ENCODE measurements around the gene WDR93.

- TF ChIP-seq FOXK1 (CRISPR knock-in tag; IDR thresholded peaks at IDR 0.05) (no peak), CTCF (IDR thresholded peaks at IDR 0.05) (no peak), FOXP4 (CRISPR knock-in tag; IDR thresholded peaks at IDR 0.05) (peak; percentile 36; the same call in 1 of the 2 replicates), SMAD4 (CRISPR knock-in tag; IDR thresholded peaks at IDR 0.05) (no peak), NR2C2 (CRISPR knock-in tag; IDR thresholded peaks at IDR 0.05) (no peak), CREB1 (CRISPR knock-in tag; IDR thresholded peaks at IDR 0.05) (no peak), NFYB (CRISPR knock-in tag; conservative IDR thresholded peaks at IDR 0.05; ENCODE audit: low read depth) (no peak), SP1 (CRISPR knock-in tag; conservative IDR thresholded peaks at IDR 0.05) (peak; percentile 36; the same call in 1 of the 2 replicates), ATF1 (CRISPR knock-in tag; IDR thresholded peaks at IDR 0.05) (no peak), USF2 (CRISPR knock-in tag; IDR thresholded peaks at IDR 0.05) (peak; percentile 31; the same call in 1 of the 2 replicates)
- TF ChIP-seq, protein P1, sequence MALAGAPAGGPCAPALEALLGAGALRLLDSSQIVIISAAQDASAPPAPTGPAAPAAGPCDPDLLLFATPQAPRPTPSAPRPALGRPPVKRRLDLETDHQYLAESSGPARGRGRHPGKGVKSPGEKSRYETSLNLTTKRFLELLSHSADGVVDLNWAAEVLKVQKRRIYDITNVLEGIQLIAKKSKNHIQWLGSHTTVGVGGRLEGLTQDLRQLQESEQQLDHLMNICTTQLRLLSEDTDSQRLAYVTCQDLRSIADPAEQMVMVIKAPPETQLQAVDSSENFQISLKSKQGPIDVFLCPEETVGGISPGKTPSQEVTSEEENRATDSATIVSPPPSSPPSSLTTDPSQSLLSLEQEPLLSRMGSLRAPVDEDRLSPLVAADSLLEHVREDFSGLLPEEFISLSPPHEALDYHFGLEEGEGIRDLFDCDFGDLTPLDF (CRISPR knock-in tag; IDR thresholded peaks at IDR 0.05), result no peak
- TF ChIP-seq, protein P2, sequence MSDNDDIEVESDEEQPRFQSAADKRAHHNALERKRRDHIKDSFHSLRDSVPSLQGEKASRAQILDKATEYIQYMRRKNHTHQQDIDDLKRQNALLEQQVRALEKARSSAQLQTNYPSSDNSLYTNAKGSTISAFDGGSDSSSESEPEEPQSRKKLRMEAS (CRISPR knock-in tag; IDR thresholded peaks at IDR 0.05), result peak; percentile 22; the same call in 1 of the 2 replicates
- TF ChIP-seq, protein P3, sequence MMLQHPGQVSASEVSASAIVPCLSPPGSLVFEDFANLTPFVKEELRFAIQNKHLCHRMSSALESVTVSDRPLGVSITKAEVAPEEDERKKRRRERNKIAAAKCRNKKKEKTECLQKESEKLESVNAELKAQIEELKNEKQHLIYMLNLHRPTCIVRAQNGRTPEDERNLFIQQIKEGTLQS (CRISPR knock-in tag; conservative IDR thresholded peaks at IDR 0.05), result no peak
These were observed at the start of gene WDR93, which contains the start of gene PEX11A for GRCh38 chr15:89690276-89691218.

Data from WTC11 (cell line).